Breast epithelium (tissue), 3 donors: ENCODE data around the gene NRXN3.

ENCODE experiments used
- POLR2A ChIP-seq: fragments of 450-650 bp; IDR thresholded peaks from one replicate; pipeline ENCODE4 v1.6.1; 2016; ENCODE audit warnings: antibody characterized with exemption, mild to moderate bottlenecking, moderate library complexity
- POLR2AphosphoS5 ChIP-seq, 3 donors: sonication (generic); formaldehyde crosslinking; IDR thresholded peaks; one replicate each; pipeline ENCODE4 v1.6.1; 2017; ENCODE audit warnings: antibody characterized with exemption in 3 of 3
- TF ChIP-seq, protein P1 (sequence below), 3 donors: fragments of 450-650 bp; IDR thresholded peaks; one replicate each; pipeline ENCODE4 v1.5.1; 2016 to 2017; ENCODE audit warnings: antibody characterized with exemption in 3 of 3, mild to moderate bottlenecking in 3 of 3, moderate library complexity in 3 of 3

GRCh38 chr14:79540394-79540793, 1370.2 kb downstream of the NRXN3 start:
- TF ChIP-seq, protein P1, sequence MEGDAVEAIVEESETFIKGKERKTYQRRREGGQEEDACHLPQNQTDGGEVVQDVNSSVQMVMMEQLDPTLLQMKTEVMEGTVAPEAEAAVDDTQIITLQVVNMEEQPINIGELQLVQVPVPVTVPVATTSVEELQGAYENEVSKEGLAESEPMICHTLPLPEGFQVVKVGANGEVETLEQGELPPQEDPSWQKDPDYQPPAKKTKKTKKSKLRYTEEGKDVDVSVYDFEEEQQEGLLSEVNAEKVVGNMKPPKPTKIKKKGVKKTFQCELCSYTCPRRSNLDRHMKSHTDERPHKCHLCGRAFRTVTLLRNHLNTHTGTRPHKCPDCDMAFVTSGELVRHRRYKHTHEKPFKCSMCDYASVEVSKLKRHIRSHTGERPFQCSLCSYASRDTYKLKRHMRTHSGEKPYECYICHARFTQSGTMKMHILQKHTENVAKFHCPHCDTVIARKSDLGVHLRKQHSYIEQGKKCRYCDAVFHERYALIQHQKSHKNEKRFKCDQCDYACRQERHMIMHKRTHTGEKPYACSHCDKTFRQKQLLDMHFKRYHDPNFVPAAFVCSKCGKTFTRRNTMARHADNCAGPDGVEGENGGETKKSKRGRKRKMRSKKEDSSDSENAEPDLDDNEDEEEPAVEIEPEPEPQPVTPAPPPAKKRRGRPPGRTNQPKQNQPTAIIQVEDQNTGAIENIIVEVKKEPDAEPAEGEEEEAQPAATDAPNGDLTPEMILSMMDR (IDR thresholded peaks at IDR 0.05) = no peak
- no peak for TF ChIP-seq POLR2A
- TF ChIP-seq POLR2AphosphoS5 (IDR thresholded peaks at IDR 0.05) = no peak
